Mucosa of descending colon (tissue), 3 donors: Measurements from ENCODE around the gene ADNP2. TPM values are rescaled to one million over a fixed set of nuclear protein-coding genes. Genes with fewer than 3 reads are reported as not detected.

Source experiments
- ATAC-seq: fragments of 200-7000 bp; cut with Tn5 transposase; one replicate; pipeline ENCODE4 v1.9.1; 2020; ENCODE audit warnings: mild to moderate bottlenecking, moderate library complexity
- DNase-seq, 3 donors: peaks; one replicate each; pipeline ENCODE4 v3.0.0-alpha.2; 2020
- H3K36me3 ChIP-seq: fragments of 200-600 bp; one replicate; pipeline ENCODE4 v1.8.0; 2021; ENCODE audit warnings: low read depth, mild to moderate bottlenecking
- H3K4me1 ChIP-seq: fragments of 200-600 bp; one replicate; pipeline ENCODE4 v1.8.0; 2021; ENCODE audit warnings: low read depth, mild to moderate bottlenecking
- H3K4me3 ChIP-seq: fragments of 200-600 bp; one replicate; pipeline ENCODE4 v1.8.0; 2021; ENCODE audit warnings: mild to moderate bottlenecking
- H3K9me3 ChIP-seq: fragments of 200-600 bp; one replicate; pipeline ENCODE4 v1.8.0; 2021; ENCODE audit warnings: mild to moderate bottlenecking
- intact Hi-C, 2 donors: fragments of 100-400 bp; cut with DNase I in 1 of 2; cut with micrococcal nuclease in 1 of 2; formaldehyde crosslinking; loops; one replicate each; pipeline versions ENCODE4 v1.11.0 to v1.11.1; 2022; cut with DNase I, micrococcal nuclease
- total RNA-seq, 3 donors: library from RNA; stranded (reverse); fragmentation: NEBNext Ultra II Directional in 2 of 3; extraction: Animal tissue kit (Norgen Biotek cat#: 25700) in 2 of 3; gene quantifications; one replicate each; pipeline versions ENCODE4 v1.2.1 to v1.2.4, GENCODE V29; 2021 to 2023
- TF ChIP-seq, protein P1 (sequence below): fragments of 200-600 bp; IDR thresholded peaks from one replicate; pipeline ENCODE4 v1.8.0; 2022; ENCODE audit warnings: antibody characterized with exemption, mild to moderate bottlenecking
- donor health status: DM: no; HTN: no; CAD: no; lungs with moderate emphysema.
- donor health status: DM: no; HTN: no; CAD: no.
- donor health status: DM: no; HTN: yes; CAD: no.

Gene ADNP2
- total RNA-seq, 3 donors from 2014 or later, result 16.7 to 18.3 (median 17.7) TPM

DNA sequence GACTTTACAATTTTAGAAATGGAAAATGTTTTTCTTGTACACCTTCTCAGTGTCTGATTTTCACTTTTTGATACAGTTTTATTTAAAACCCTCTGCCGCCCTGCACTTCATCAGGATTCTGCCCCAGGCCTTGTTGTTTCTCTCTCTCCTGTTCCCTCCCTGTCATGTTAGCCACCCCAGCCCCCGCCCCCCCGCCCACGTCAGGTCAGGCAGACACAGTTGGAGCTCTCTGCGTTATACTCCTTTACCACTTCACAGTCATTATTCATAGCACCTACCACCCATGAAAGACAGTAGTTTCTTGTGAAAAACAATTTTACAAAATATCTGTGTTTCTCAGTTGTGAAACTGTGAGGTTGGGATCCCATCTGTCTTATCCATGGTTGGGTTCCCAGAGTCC is 21.5 kb downstream of the ADNP2 start:
- Histone ChIP-seq H3K4me3 (no peak overlapping the region), H3K9me3 (no peaks in the 10 kb centered on the region), H3K36me3 (no peaks in the 10 kb centered on the region), H3K4me1 (no peaks in the 10 kb centered on the region)
- intact Hi-C loops, result no loop called here
- TF ChIP-seq, protein P1, sequence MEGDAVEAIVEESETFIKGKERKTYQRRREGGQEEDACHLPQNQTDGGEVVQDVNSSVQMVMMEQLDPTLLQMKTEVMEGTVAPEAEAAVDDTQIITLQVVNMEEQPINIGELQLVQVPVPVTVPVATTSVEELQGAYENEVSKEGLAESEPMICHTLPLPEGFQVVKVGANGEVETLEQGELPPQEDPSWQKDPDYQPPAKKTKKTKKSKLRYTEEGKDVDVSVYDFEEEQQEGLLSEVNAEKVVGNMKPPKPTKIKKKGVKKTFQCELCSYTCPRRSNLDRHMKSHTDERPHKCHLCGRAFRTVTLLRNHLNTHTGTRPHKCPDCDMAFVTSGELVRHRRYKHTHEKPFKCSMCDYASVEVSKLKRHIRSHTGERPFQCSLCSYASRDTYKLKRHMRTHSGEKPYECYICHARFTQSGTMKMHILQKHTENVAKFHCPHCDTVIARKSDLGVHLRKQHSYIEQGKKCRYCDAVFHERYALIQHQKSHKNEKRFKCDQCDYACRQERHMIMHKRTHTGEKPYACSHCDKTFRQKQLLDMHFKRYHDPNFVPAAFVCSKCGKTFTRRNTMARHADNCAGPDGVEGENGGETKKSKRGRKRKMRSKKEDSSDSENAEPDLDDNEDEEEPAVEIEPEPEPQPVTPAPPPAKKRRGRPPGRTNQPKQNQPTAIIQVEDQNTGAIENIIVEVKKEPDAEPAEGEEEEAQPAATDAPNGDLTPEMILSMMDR, result no peak
- ATAC-seq (no peak), DNase-seq (no peak)

DNA sequence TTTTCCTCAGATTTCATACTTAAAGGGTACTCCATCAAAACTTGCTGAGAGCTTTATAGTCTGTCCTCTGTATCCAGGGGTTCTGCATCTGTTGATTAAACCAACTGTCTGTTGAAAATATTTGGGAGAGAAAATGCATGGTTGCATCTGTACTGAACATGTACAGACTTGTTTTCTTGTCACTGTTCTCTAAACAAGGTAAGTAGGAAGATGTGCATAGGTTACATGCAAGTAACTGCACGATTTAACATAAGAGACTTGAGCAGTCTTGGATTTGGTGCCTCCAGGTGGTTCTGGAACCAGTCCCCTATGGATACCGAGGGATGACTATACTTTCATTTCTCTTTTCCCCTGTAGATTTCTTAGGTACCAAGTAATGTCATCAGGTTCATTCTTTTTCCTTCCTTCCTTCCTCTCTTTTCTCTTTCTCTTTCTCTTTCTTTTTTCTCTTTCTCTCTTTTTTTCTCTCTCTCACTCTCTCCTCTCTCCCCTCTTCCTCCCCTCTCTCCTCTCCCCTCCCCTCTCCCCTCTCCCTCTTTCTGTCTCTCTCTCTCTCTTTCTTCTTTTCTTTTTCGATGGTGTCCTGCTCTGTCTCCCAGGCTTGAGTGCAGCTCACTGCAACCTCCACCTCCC is 23.2 kb downstream of the ADNP2 start:
- TF ChIP-seq, protein P1, result no peak
- no peak overlapping the region for H3K4me3 ChIP-seq
- ATAC-seq (no peak), DNase-seq (no peak)
- intact Hi-C loops, result no loop called here
- no peaks in the 10 kb centered on the region for H3K4me1 ChIP-seq
- no peaks in the 10 kb centered on the region for H3K36me3 ChIP-seq
- H3K9me3 ChIP-seq, result no peaks in the 10 kb centered on the region

DNA sequence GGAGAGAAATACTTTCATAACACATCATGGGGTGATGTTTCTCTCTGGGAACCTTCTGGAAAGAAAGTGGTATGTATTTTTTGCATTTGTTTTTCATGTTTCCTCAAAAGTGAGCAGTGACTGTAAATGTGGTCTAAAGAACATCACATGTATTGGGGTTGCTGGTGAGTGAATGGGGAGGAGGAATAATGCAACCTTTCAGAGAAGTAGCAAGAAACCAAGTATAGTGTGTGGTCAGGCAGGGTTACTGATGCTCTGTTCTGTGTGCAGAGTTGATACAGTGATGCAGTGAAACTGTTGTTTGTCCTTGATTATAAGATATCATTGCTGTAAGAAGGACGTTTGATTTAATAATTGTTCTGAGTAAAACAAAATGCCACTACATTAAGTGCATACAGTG is 24.1 kb downstream of the ADNP2 start:
- intact Hi-C loops, result no loop called here
- no peaks in the 10 kb centered on the region for H3K36me3 ChIP-seq
- ATAC-seq, result no peak
- TF ChIP-seq, protein P1, result no peak
- no peak for DNase-seq
- H3K4me1 ChIP-seq, result no peaks in the 10 kb centered on the region
- no peak overlapping the region for H3K4me3 ChIP-seq
- no peaks in the 10 kb centered on the region for H3K9me3 ChIP-seq

DNA sequence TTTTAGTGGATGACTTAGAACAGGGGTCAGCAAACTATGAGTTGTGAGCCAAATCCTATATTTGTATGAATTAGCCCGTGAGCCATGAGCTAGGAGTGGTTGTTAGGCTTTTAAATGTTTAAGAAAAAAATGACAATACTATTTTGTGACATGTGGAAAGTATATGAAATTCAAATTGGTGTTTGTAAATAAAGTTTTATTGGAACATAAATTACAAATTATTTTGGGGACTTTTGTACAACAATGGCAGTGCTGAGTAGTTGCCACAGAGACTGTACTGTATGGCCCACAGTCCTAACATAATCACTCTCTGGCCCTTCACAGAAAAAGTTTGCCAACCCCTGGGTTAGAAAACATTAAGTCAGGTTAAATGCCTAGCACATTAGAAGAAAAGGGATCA is 26.1 kb downstream of the ADNP2 start:
- no peak for ATAC-seq
- Histone ChIP-seq H3K9me3 (no peaks in the 10 kb centered on the region), H3K4me1 (no peaks in the 10 kb centered on the region), H3K4me3 (no peak overlapping the region), H3K36me3 (no peaks in the 10 kb centered on the region)
- TF ChIP-seq, protein P1, result no peak
- DNase-seq, result no peak
- intact Hi-C loops, result no loop called here

DNA sequence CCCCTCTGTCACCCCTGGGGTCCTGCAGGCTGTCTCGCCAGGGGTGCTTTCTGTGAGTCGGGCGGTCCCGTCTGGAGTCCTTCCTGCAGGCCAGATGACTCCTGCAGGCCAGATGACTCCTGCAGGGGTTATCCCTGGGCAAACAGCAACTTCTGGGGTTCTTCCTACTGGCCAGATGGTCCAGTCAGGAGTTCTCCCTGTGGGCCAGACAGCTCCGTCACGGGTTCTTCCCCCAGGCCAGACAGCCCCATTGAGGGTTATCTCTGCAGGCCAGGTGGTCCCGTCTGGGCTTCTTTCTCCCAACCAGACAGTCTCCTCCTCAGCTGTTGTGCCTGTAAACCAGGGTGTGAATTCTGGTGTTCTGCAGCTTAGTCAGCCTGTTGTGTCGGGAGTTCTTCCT is 27.6 kb downstream of the ADNP2 start:
- ATAC-seq (no peak), DNase-seq (no peak)
- Histone ChIP-seq H3K9me3 (no peaks in the 10 kb centered on the region), H3K36me3 (no peaks in the 10 kb centered on the region), H3K4me3 (no peak overlapping the region), H3K4me1 (no peaks in the 10 kb centered on the region)
- intact Hi-C loops, result no loop called here
- TF ChIP-seq, protein P1, result no peak

DNA sequence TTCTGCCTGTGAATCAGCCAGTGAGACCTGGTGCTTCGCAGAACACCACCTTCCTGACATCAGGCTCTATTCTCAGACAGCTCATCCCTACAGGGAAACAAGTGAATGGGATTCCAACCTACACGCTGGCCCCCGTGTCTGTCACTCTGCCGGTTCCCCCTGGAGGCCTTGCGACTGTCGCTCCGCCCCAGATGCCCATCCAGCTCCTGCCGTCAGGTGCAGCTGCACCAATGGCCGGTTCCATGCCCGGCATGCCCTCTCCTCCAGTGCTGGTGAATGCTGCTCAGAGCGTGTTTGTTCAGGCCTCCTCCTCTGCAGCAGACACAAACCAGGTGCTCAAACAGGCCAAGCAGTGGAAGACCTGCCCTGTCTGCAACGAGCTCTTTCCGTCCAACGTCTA is 28.1 kb downstream of the ADNP2 start:
- no peaks in the 10 kb centered on the region for H3K4me1 ChIP-seq
- no peaks in the 10 kb centered on the region for H3K36me3 ChIP-seq
- no peaks in the 10 kb centered on the region for H3K9me3 ChIP-seq
- ATAC-seq (no peak), DNase-seq (no peak)
- intact Hi-C loops, result no loop called here
- H3K4me3 ChIP-seq, result no peak overlapping the region
- TF ChIP-seq, protein P1, result no peak
